Measurements from ENCODE around the gene GRPEL2.

- TF ChIP-seq POLR2A (IDR thresholded peaks at IDR 0.05; ENCODE audit: low read depth, low read length) = no peak
- no peak for TF ChIP-seq POLR2AphosphoS5 (IDR thresholded peaks at IDR 0.05; ENCODE audit: low read depth, low read length)
Observed at GRCh38 chr5:149352169-149352568, 6.9 kb downstream of the GRPEL2 start.

Measured in GM12892 (cell line).